Measurements from ENCODE around the gene CCDC14.
"Not testable (repeated sequence)": the region's sequence is repeated elsewhere in the genome, so short reads cannot be mapped to it uniquely, and the experiment has no call there.

CCDC14 gene, protein sequence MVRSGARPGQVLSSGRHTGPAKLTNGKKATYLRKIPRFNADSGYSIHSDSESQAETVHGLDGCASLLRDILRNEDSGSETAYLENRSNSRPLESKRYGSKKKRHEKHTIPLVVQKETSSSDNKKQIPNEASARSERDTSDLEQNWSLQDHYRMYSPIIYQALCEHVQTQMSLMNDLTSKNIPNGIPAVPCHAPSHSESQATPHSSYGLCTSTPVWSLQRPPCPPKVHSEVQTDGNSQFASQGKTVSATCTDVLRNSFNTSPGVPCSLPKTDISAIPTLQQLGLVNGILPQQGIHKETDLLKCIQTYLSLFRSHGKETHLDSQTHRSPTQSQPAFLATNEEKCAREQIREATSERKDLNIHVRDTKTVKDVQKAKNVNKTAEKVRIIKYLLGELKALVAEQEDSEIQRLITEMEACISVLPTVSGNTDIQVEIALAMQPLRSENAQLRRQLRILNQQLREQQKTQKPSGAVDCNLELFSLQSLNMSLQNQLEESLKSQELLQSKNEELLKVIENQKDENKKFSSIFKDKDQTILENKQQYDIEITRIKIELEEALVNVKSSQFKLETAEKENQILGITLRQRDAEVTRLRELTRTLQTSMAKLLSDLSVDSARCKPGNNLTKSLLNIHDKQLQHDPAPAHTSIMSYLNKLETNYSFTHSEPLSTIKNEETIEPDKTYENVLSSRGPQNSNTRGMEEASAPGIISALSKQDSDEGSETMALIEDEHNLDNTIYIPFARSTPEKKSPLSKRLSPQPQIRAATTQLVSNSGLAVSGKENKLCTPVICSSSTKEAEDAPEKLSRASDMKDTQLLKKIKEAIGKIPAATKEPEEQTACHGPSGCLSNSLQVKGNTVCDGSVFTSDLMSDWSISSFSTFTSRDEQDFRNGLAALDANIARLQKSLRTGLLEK

DNA sequence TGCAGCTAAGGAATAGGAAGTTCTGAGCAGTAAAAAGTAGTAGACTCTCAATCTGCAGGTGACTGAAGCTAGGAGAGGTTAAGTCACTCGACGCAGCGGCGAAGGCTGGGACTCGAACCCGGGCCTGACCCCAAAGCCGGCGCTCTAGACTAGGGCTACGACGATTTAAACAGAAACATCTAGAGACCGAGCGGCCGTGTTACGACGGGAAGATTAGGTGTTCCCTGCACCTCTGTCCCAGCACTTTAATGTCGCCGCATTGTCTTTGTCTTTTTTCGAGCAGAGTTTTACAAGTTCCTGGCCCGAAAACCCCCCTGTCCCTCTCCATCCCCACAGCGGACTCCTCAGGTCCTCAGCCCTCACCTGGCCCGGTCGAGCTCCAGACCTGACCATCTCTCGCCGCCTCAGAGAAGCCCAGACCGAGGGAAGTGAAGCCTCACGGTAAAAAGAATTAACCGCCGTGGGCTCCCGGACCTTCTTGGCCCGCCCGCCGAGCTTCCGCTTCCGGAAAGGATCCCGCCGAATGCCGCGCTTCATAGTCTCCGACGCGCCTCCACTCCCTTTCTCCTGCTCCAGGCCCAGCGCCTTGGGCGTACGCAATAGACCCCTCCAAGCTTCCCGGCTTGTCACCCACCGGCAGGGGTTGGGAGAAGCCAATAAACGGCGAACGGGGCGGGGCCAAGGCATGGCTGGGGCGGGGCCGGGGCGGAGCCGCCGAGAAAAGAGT lies at the start of gene CCDC14:
Gene CCDC14 (minus strand): TSS at position 449 of the 727 bp plus-strand sequence. CDS start 56 bp downstream, at position 393.
- peak; percentile 96 for DNase-seq (ENCODE audit: low spot score)

DNA sequence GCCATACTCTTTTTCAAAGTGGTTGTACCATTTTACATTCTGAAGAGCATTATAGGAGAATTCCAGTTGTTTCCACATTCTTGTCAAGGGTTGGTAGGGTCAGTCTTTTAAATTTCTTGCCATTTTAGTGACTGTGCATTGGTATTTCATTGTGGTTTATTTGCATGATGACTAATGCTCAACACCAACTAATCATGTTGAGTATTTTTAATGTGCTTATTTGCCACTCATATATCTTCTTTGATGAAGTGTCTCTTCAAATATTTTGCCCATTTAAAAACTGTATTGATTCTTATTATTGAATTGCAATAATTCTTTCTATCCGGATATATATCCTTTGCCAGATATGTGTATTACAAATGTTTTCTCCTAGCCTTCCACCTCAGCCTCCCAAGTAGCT lies 47.3 kb upstream of the CCDC14 start:
- not testable (repeated sequence) for DNase-seq (ENCODE audit: low spot score)

GRCh38 chr3:124007186-124007585 lies 46.2 kb upstream of the CCDC14 start:
- DNase-seq (ENCODE audit: low spot score): no peak

DNA sequence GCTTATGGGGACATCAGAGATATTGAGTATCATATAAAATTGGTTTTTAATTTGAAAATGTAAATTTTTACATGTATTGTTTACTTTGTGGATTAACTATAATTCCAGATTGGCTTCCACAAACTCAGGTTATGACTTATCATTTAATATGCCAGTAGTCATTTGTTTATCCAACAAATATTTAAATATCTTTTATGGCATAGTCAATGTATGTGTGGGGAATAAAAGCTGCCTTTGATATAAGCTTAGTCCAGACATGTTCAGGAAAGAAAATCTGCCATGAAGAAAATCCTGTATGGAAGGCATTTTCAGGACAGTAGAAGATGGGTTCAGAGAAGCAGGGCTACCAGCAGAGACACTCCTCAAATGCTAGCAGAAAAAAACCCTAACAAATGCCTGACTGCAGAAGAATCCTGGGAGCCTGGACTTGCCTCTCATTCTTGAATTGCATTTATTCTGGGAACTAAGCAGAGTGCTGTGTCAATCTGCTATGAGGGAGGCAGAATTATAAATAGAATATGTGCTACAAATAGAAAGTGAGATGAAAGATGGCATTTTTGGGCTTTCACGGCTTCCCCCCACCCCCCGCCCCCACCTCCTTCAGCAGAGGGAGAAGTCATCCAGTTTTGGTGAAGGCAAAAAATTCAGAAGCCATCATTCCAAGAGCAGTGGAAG lies 41.5 kb upstream of the CCDC14 start:
- DNase-seq (ENCODE audit: low spot score): not testable (repeated sequence)

DNA sequence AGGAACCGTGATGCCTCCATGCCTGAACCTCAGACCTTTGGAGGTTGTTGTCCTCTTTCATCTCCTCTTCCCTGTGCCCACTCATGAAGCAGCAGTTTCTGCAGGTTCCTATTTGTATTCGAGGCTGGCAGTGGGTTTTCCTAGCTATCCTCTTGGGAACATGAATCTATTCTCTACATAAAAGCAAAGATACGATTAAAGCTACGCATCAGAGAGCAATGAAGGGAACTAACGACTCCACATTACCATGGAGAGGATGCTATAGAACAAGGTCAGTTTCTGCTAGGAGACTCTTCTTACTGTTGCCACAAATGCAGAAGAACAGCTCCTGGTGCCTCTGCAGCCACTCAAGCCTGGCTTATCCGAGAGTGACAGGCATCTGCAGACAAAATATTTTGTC lies 40.3 kb upstream of the CCDC14 start:
- DNase-seq (ENCODE audit: low spot score): not testable (repeated sequence)

GRCh38 chr3:123997543-123997942 lies 36.5 kb upstream of the CCDC14 start:
- no peak for DNase-seq (ENCODE audit: low spot score)

DNA sequence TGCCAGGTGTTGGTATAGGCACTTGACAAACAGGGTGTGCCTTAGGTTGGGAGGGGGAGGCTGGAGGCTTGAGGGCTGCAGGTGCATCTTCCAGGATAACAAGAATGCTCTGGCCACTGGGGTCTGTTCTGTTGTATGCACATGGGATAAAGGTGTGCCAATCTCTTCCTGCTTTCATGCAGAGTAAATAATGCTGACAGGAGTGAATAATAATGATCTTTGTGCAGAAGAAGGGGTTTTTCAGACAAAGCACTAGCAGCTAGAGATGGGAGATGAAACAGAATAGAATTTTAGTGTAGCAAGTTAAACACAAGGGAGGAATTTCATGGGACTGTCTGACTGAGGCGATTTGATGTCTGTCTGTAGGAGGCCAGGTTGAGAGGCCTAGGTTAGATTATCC lies 32.8 kb upstream of the CCDC14 start:
- DNase-seq (ENCODE audit: low spot score): no peak

DNA sequence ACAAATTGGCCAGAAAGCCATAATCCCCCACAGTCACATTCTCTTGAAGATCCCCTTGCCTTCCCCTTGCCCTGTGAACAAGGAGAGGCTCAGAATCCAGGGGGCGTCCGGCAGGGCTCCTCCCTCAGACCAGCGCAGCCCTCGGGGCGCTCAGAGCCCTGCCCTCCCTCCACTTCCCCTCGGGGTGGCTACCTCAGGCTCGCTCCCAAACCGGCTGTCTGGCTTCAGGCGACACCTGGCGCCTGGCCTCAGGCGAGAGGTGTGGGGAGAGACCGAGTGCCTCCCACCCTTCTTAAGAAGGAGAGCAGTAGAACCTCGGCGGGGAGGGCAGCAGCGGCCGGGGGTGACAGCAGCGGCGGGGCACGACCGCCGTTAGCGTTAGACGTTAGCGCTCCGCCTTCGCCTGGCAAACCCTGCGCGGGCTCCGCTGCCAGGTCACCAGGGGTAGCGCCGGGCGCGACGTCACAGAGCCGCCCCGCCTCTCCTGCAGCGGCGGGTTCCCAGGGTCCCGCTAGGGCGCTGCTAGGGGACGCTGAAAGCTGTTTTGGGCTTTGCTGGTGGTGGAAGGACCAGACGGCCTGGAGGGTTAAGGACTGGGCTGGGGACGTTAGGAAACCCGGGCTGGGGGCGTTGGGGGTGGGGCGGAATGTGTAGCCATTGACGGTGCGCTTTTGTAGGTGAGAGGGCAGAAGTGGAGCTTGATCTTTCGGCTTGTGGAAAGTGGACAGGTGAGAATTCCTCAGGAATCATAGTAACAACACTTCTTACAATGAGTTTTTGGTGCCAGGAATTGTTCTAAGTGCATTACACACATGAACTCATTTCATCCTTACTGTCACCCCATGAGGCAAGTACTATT lies 30.9 kb upstream of the CCDC14 start, which contains the start of gene ROPN1:
Gene ROPN1 (minus strand): TSS at position 395 of the 859 bp plus-strand sequence. CDS start 11,643 bp downstream, outside the sequence.
- not testable (repeated sequence) for DNase-seq (ENCODE audit: low spot score)

DNA sequence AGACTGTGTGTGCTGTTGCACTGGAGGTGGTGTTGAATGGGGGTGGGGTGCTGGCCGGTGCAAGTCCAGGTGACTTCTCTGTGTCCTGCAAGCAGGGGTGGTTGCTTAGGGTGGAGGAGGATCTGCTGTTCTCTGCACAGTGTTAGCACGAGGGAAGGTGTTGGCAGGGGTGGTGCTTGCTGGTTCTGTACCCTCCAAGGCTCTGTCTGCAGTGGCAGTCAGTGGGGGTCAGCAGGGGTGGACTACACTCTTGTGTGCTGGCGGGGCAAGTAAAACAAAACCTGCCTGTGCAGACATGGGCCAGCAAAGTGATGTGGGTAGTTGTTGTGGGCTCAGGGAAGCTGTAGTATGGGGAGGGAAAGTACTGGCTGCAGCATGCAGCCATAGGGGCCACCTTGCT lies 25.4 kb upstream of the CCDC14 start:
- DNase-seq (ENCODE audit: low spot score): no peak

- no peak for DNase-seq (ENCODE audit: low spot score)
Observed at GRCh38 chr3:123984957-123985356, 23.9 kb upstream of the CCDC14 start.

- no peak for DNase-seq (ENCODE audit: low spot score)
Observed at GRCh38 chr3:123984350-123984749, 23.3 kb upstream of the CCDC14 start.

DNA sequence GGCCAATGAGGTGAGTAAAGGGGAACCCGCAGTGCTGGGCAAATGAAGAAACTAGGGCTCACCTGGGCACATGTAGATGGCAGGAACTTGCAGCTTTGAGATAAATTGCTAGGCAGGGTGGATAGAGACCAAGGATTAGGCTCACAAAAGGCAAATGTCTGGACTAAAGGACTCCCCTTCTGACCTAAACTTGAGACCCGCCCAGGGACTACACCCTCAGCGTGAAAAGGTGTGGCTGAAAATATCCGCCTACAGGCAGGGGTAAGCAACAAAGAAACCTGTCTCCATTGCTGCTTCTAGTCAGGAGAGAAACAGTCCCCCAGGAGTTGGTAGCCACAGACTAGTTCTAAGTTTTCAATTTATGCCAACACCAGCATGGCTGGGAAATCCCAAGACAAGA lies 20.3 kb upstream of the CCDC14 start:
- not testable (repeated sequence) for DNase-seq (ENCODE audit: low spot score)

GRCh38 chr3:123980539-123980938 lies 19.5 kb upstream of the CCDC14 start:
- DNase-seq (ENCODE audit: low spot score): no peak

- peak; percentile 25 for DNase-seq (ENCODE audit: low spot score)
Observed at GRCh38 chr3:123979525-123980501, 18.8 kb upstream of the CCDC14 start.

- DNase-seq (ENCODE audit: low spot score): not testable (repeated sequence)
Observed at GRCh38 chr3:123976904-123977303, 15.9 kb upstream of the CCDC14 start.

DNA sequence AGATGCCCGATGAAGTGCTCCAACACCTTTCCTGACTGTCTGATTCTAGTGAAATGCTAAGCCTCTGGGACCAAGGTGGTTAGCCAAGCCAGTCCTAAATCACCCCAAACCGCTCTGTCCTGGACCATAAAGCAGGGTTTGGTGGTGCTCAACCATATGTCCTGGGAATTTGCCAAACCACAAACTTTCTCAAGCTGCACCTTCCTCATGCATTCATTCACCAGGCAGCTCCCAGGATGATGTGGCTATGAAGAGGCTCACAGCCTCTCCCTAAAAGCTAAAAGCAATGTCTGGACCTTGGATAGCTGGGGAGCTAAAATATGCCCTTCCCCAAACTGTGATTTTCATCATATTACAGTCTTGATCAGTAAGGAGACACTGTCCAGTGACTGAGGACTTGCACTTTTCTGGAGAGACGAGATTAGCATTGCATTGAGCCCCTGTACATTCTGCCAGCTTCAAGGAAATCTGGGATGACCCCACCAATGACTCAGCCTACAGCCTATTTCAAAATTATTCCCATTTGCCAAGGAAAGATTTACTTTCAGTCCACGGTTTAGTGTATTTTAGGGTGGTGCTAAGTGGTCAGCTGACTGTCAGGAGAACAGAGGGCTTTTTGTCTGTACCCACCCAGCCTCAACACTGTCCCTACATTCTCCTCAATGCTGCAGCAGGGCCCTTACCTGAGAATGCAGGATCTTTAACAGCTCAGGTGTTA lies 15.3 kb upstream of the CCDC14 start:
- DNase-seq (ENCODE audit: low spot score): not testable (repeated sequence)

- not testable (repeated sequence) for DNase-seq (ENCODE audit: low spot score)
Observed at GRCh38 chr3:123975030-123975429, 14.0 kb upstream of the CCDC14 start.

- DNase-seq (ENCODE audit: low spot score): no peak
Observed at GRCh38 chr3:123971406-123971805, 10.4 kb upstream of the CCDC14 start.

DNA sequence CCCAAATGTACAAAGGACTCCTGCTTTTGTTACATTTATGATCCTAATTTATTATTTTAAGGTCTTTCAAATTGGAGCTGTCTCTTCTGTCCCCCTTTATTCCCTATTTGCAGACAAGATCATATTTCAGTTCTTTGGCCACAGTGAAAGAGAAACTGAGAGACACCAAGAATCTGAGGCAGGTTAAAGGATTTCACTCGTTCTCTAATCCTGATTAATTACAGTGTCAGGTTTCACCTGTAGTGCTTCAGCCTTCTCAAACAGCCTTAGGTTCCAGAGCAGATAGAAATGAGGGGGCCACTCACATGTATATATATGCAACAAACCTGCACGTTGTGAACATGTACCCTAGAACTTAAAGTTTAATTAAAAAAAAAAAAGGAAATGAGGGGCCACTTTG lies 6.2 kb upstream of the CCDC14 start:
- DNase-seq (ENCODE audit: low spot score): not testable (repeated sequence)

Measured in RKO (cell line).